Activated naive CD8-positive, alpha-beta T cell treated with anti-CD3 and anti-CD28 coated beads, Interleukin-2, amount 50 U/mL, for 24 hours (primary cell): Measurements from ENCODE around the gene SLCO2B1.

ENCODE experiments used
- ATAC-seq: fragments of 150-1000 bp; cut with Tn5 transposase; one replicate; pipeline ENCODE4 v1.10.0; 2021
- DNase-seq: peaks from one replicate; pipeline ENCODE4 v3.0.0; 2021
- H3K27ac Mint-ChIP-seq: one replicate; pipeline ENCODE4 v1.8.0; 2021; ENCODE audit warnings: mild to moderate bottlenecking, mixed read lengths
- H3K27me3 Mint-ChIP-seq: one replicate; pipeline ENCODE4 v1.8.0; 2021; ENCODE audit warnings: mixed read lengths
- H3K36me3 Mint-ChIP-seq: one replicate; pipeline ENCODE4 v1.8.0; 2021; ENCODE audit warnings: low read depth, mixed read lengths
- H3K4me1 Mint-ChIP-seq: one replicate; pipeline ENCODE4 v1.8.0; 2021; ENCODE audit warnings: mixed read lengths
- H3K4me3 Mint-ChIP-seq: one replicate; pipeline ENCODE4 v1.8.0; 2021; ENCODE audit warnings: mild to moderate bottlenecking, moderate library complexity, mixed read lengths
- H3K9me3 Mint-ChIP-seq: one replicate; pipeline ENCODE4 v1.8.0; 2021; ENCODE audit warnings: mixed read lengths

The SLCO2B1 gene

DNA sequence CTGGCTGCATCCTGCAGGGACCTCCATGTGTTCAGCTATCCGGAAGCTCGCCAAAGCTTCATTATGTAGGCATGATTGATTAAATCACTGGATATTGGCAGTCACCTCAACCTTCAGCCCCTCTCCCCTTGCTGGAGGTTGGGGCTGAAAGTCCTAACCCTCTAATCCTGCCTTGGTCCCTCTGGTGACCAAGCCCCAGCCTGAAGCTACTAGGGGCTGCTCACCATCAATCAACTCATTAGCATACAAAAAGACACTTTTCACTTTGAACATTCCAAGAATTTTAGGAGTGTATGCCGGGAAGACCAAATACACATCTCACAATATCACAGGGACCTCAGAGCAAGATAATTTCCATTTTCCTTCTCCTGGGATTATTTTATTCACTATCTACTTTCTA lies 50.9 kb downstream of the SLCO2B1 start:
- no peak for DNase-seq
- Mint-ChIP-seq H3K36me3 (no peaks in the 10 kb centered on the region), H3K4me3 (no peak overlapping the region), H3K27ac (no peak overlapping the region), H3K4me1 (no peaks in the 10 kb centered on the region), H3K27me3 (no peaks in the 10 kb centered on the region), H3K9me3 (no peaks in the 10 kb centered on the region)
- ATAC-seq: no peak

DNA sequence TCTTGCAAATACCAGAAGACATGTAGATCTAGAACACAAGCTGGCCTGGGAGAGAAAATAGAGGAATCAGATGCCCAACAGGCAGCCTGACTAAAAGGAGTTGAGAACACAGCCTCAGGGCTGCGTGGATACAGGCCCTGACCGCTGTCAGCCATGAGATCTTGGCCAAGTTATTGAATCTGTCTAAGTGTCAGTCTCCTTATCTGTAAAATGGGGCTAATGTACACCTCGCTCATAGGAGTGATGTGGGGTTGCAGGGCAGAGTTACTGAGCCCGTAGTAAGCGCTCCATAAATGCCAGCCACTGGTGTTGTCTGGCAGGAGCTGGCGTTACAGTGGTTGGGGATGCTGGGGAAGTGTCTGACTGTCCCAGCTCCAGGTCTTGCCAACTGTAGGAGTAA lies 51.3 kb downstream of the SLCO2B1 start:
- Mint-ChIP-seq H3K27me3 (peaks cover under 1% of the 10 kb centered on the region), H3K4me3 (no peak overlapping the region), H3K27ac (no peak overlapping the region), H3K4me1 (no peaks in the 10 kb centered on the region), H3K36me3 (no peaks in the 10 kb centered on the region), H3K9me3 (no peaks in the 10 kb centered on the region)
- no peak for DNase-seq
- ATAC-seq: no peak

- no peaks in the 10 kb centered on the region for H3K36me3 Mint-ChIP-seq
- no peak overlapping the region for H3K27ac Mint-ChIP-seq
- no peaks in the 10 kb centered on the region for H3K9me3 Mint-ChIP-seq
- no peak overlapping the region for H3K4me3 Mint-ChIP-seq
- ATAC-seq: no peak
- no peak for DNase-seq
- H3K4me1 Mint-ChIP-seq: no peaks in the 10 kb centered on the region
- peaks cover 2% of the 10 kb centered on the region for H3K27me3 Mint-ChIP-seq
These were observed 52.2 kb downstream of the SLCO2B1 start for GRCh38 chr11:75203138-75203537.

DNA sequence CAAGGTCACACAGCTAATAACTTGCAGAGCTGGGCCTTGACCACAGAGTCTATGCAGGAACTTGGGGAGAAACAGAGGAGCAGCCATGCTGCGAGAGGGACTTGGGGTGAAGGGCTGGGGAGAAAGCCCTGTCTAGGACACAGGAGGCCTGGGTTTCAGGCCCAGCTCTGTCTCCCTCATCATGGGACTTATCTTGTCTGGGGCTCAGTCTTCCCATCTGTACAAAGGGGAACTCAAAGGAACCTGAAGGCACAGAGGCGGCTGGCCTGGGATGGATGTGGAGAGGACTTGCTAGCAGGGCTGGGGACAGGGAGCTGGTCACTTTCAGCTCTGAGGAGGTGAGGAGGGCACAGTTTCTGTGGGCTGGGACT lies 52.7 kb downstream of the SLCO2B1 start:
- no peak for DNase-seq
- no peak overlapping the region for H3K4me3 Mint-ChIP-seq
- H3K27ac Mint-ChIP-seq: no peak overlapping the region
- peaks cover 2% of the 10 kb centered on the region for H3K27me3 Mint-ChIP-seq
- ATAC-seq: no peak
- no peaks in the 10 kb centered on the region for H3K36me3 Mint-ChIP-seq
- no peaks in the 10 kb centered on the region for H3K9me3 Mint-ChIP-seq
- no peaks in the 10 kb centered on the region for H3K4me1 Mint-ChIP-seq

GRCh38 chr11:75204012-75204674 lies 53.2 kb downstream of the SLCO2B1 start:
- ATAC-seq (no peak), DNase-seq (no peak)
- H3K36me3 Mint-ChIP-seq: no peaks in the 10 kb centered on the region
- no peak overlapping the region for H3K27ac Mint-ChIP-seq
- H3K4me1 Mint-ChIP-seq: no peaks in the 10 kb centered on the region
- H3K27me3 Mint-ChIP-seq: peaks cover 2% of the 10 kb centered on the region
- no peak overlapping the region for H3K4me3 Mint-ChIP-seq
- H3K9me3 Mint-ChIP-seq: no peaks in the 10 kb centered on the region

DNA sequence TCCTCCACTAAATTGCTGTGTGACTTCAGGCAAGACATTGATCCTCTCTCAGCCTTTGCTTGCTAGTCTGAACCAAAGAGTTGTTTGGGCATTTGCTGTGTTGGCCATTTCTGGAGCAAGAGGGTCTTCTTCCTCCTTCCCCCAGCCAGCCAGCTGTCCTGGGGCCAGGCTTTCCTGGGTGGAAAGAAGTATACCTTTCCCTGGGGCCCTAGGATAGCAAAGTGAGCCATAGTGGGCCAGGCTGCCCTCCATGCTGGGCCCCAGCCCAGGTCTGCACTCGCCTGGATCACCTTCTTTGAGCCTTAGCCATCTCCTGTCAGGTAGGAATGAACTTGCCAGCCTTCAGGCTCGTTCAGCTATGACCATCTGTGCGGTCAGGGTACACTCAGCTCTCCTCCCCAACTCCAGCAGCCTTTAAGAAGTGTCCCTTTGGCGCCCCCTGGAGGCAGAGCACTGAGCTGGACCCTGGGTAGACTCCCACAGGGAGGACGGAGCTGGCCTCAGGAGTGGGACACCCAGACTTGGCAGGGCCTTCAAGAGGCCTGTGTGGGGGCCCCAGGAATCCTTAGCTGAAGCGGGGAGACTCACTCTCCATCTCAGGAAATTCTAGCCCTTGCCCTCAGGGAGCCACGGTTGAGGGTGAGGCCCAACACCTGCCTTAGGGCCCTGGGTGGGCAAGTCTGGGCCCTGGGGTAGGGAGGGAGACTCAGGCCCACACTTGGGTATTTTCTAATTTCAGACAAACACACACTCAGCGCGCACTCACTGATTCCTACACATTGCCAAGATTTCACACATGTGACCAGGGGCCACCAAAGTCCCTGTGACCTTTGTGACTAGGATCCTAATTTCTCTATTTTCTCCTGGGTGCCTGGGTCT lies 54.0 kb downstream of the SLCO2B1 start:
- Mint-ChIP-seq H3K36me3 (no peaks in the 10 kb centered on the region), H3K4me1 (no peaks in the 10 kb centered on the region), H3K27me3 (peaks cover 2% of the 10 kb centered on the region), H3K4me3 (no peak overlapping the region), H3K27ac (no peak overlapping the region), H3K9me3 (no peaks in the 10 kb centered on the region)
- ATAC-seq (peak; percentile 91), DNase-seq (peak; percentile 89)

- DNase-seq (no peak), ATAC-seq (no peak)
- Mint-ChIP-seq H3K27me3 (peaks cover 2% of the 10 kb centered on the region), H3K36me3 (no peaks in the 10 kb centered on the region), H3K27ac (no peak overlapping the region), H3K9me3 (no peaks in the 10 kb centered on the region), H3K4me1 (no peaks in the 10 kb centered on the region), H3K4me3 (no peak overlapping the region)
These were observed 54.7 kb downstream of the SLCO2B1 start for GRCh38 chr11:75205564-75206020.

DNA sequence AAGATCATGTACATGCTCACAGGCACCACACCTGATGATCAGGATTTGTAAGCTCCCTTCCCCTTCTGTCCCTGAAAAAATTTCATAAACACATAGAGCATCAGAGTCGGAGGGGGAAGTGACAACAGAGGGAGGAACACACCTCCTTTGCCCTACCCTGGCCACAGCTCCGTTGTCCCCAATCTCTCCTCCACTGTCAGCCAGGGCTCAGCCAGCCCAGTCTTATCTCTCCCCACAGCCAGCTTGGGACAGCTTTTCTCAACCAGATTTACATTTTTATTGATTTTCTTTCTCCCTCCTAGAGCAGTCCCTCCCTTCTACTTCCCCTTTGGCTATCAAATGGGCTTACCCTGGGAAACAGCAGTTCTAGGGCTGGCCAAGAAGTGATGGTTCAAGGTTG lies 57.5 kb downstream of the SLCO2B1 start:
- no peak for DNase-seq
- H3K27me3 Mint-ChIP-seq: peaks cover 7% of the 10 kb centered on the region
- H3K36me3 Mint-ChIP-seq: no peaks in the 10 kb centered on the region
- ATAC-seq: no peak
- H3K27ac Mint-ChIP-seq: no peak overlapping the region
- H3K4me3 Mint-ChIP-seq: no peak overlapping the region
- H3K4me1 Mint-ChIP-seq: no peaks in the 10 kb centered on the region
- peaks cover 3% of the 10 kb centered on the region for H3K9me3 Mint-ChIP-seq

DNA sequence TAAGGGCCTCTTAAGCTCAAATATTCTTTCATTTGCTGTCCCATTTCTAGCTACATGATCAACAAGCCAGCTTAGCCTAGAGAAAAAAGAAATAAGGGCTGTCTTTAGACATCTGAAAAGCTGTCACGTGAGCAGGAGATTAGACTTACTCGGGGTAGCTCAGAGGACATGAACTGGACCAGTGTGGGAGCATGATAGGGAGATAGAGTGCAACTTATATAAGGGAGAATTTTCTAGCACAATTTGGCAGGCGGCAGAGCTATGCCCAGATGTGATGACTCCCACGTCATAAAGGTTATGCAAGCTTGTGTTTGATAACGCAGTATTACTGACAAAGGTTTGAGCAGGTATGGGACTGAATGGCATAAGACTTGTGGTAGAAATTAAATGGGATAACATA lies 61.5 kb downstream of the SLCO2B1 start:
- Mint-ChIP-seq H3K27ac (no peak overlapping the region), H3K4me1 (no peaks in the 10 kb centered on the region), H3K9me3 (peaks cover 9% of the 10 kb centered on the region), H3K36me3 (no peaks in the 10 kb centered on the region), H3K4me3 (no peak overlapping the region), H3K27me3 (peaks cover 23% of the 10 kb centered on the region)
- ATAC-seq (no peak), DNase-seq (no peak)

DNA sequence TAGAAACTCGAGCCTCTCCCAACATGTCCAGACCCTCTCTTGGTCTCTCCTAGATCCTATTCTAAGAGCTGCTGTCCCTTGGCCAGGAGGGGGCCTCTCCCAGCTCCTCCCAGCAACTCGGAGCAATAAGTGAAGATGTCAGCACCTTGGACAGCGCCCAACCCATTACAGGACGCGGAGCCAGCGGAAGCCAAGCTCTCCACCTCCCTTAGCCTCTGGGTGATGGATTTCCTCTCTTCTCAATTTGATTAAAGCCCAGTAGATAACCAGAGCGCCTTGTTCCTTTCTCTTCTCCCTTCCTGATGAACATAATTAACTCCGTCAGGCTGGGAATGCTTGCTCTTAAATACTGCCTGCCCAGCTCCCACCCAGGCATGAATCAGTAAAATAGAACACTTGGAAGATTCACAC lies 63.5 kb downstream of the SLCO2B1 start:
- H3K27me3 Mint-ChIP-seq: peaks cover 28% of the 10 kb centered on the region
- ATAC-seq (peak; percentile 65), DNase-seq (peak; percentile 84)
- no peak overlapping the region for H3K27ac Mint-ChIP-seq
- no peak overlapping the region for H3K4me3 Mint-ChIP-seq
- H3K9me3 Mint-ChIP-seq: peaks cover 9% of the 10 kb centered on the region
- H3K36me3 Mint-ChIP-seq: no peaks in the 10 kb centered on the region
- no peaks in the 10 kb centered on the region for H3K4me1 Mint-ChIP-seq

- Mint-ChIP-seq H3K4me1 (no peaks in the 10 kb centered on the region), H3K36me3 (no peaks in the 10 kb centered on the region), H3K27me3 (peaks cover 28% of the 10 kb centered on the region), H3K4me3 (no peak overlapping the region), H3K9me3 (peaks cover 9% of the 10 kb centered on the region), H3K27ac (no peak overlapping the region)
- no peak for ATAC-seq
- no peak for DNase-seq
These were observed 63.9 kb downstream of the SLCO2B1 start for GRCh38 chr11:75214843-75215242.

GRCh38 chr11:75219869-75220268 lies 69.0 kb downstream of the SLCO2B1 start:
- Mint-ChIP-seq H3K9me3 (no peaks in the 10 kb centered on the region), H3K27me3 (peaks cover 20% of the 10 kb centered on the region), H3K36me3 (no peaks in the 10 kb centered on the region), H3K27ac (no peak overlapping the region), H3K4me3 (no peak overlapping the region), H3K4me1 (no peaks in the 10 kb centered on the region)
- ATAC-seq: no peak
- DNase-seq: no peak

GRCh38 chr11:75223954-75224643 lies 73.2 kb downstream of the SLCO2B1 start:
- Mint-ChIP-seq H3K4me1 (no peaks in the 10 kb centered on the region), H3K27ac (no peak overlapping the region), H3K27me3 (no peaks in the 10 kb centered on the region), H3K4me3 (no peak overlapping the region), H3K36me3 (no peaks in the 10 kb centered on the region), H3K9me3 (no peaks in the 10 kb centered on the region)
- ATAC-seq (no peak), DNase-seq (no peak)

- H3K27ac Mint-ChIP-seq: no peak overlapping the region
- H3K4me1 Mint-ChIP-seq: no peaks in the 10 kb centered on the region
- no peak overlapping the region for H3K4me3 Mint-ChIP-seq
- DNase-seq: no peak
- H3K36me3 Mint-ChIP-seq: no peaks in the 10 kb centered on the region
- no peak for ATAC-seq
- H3K27me3 Mint-ChIP-seq: peaks cover 1% of the 10 kb centered on the region
- H3K9me3 Mint-ChIP-seq: no peaks in the 10 kb centered on the region
These were observed 74.9 kb downstream of the SLCO2B1 start for GRCh38 chr11:75225794-75226193.

DNA sequence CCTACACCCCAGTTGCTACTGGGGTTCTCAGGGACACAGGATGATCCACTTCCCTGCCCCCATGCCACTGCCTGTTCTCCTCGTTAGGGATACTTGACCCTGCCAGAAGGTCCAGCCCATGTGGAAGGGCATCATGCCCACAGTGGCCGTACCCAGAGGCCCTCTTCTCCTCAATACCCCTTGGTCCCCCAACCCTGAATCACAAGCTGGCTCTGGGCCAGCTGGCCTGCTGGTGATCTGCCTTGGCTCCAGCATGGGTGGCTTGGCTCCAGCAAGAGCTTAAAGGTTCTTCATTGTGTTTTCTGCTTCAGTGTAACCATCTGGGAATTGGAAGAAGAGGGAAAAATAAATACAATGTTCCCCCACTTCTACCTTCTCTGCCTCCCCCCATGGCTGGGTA lies 78.6 kb downstream of the SLCO2B1 start:
- no peaks in the 10 kb centered on the region for H3K36me3 Mint-ChIP-seq
- DNase-seq: no peak
- no peaks in the 10 kb centered on the region for H3K4me1 Mint-ChIP-seq
- no peak overlapping the region for H3K27ac Mint-ChIP-seq
- no peak for ATAC-seq
- no peaks in the 10 kb centered on the region for H3K9me3 Mint-ChIP-seq
- H3K4me3 Mint-ChIP-seq: no peak overlapping the region
- H3K27me3 Mint-ChIP-seq: peaks cover 15% of the 10 kb centered on the region
